GM23248 (cell line): ENCODE results near the gene CCL18. TPM values are rescaled to one million over a fixed set of nuclear protein-coding genes. Genes with fewer than 3 reads are reported as not detected.
"Not testable (repeated sequence)": the region's sequence is repeated elsewhere in the genome, so short reads cannot be mapped to it uniquely, and the experiment has no call there.

ENCODE experiments used
- DNase-seq: peaks from one replicate; pipeline ENCODE4 v3.0.0-alpha.2; 2015
- H2AFZ ChIP-seq: fragments of 200-600 bp; sonication (generic); 2 replicates; pipeline ENCODE4 v1.6.1; 2016; ENCODE audit warnings: antibody characterized with exemption
- H3F3A ChIP-seq: fragments of 200-600 bp; sonication (generic); 2 replicates; pipeline ENCODE4 v1.6.1; 2016; ENCODE audit warnings: mild to moderate bottlenecking, antibody characterized with exemption, mixed run types; ENCODE audit not compliant: insufficient read depth
- H3K27ac ChIP-seq: fragments of 200-600 bp; sonication (generic); 2 replicates; pipeline ENCODE4 v1.5.1; 2016; ENCODE audit warnings: mild to moderate bottlenecking
- H3K27me3 ChIP-seq: fragments of 200-600 bp; sonication (generic); replicated peaks from 2 replicates; pipeline ENCODE4 v1.6.1; 2016; ENCODE audit warnings: mild to moderate bottlenecking; ENCODE audit not compliant: insufficient read depth
- H3K36me3 ChIP-seq: fragments of 200-600 bp; sonication (generic); 2 replicates; pipeline ENCODE4 v1.6.1; 2016; ENCODE audit warnings: low read depth, mild to moderate bottlenecking
- H3K4me1 ChIP-seq: fragments of 200-600 bp; sonication (generic); 2 replicates; pipeline ENCODE4 v1.6.1; 2016; ENCODE audit warnings: mild to moderate bottlenecking; ENCODE audit not compliant: insufficient read depth
- H3K4me2 ChIP-seq: fragments of 200-600 bp; sonication (generic); one replicate; pipeline ENCODE4 v1.6.1; 2016; ENCODE audit warnings: mild to moderate bottlenecking; ENCODE audit not compliant: unreplicated experiment
- H3K4me3 ChIP-seq: fragments of 200-600 bp; sonication (generic); 2 replicates; pipeline ENCODE4 v1.5.1; 2016; ENCODE audit warnings: mild to moderate bottlenecking
- H3K79me2 ChIP-seq: fragments of 200-600 bp; sonication (generic); 2 replicates; pipeline ENCODE4 v1.6.1; 2016; ENCODE audit warnings: mild to moderate bottlenecking; ENCODE audit not compliant: insufficient read depth
- H3K9ac ChIP-seq: fragments of 200-600 bp; sonication (generic); 2 replicates; pipeline ENCODE4 v1.6.1; 2016; ENCODE audit warnings: mild to moderate bottlenecking
- H3K9me2 ChIP-seq: fragments of 200-600 bp; sonication (generic); 2 replicates; pipeline ENCODE4 v1.6.1; 2016; ENCODE audit warnings: mixed run types, mild to moderate bottlenecking, moderate library complexity; ENCODE audit not compliant: insufficient read depth
- H3K9me3 ChIP-seq: fragments of 200-600 bp; sonication (generic); one replicate; pipeline ENCODE4 v1.6.1; 2017; ENCODE audit warnings: low read depth
- H4K20me1 ChIP-seq: fragments of 200-600 bp; sonication (generic); 2 replicates; pipeline ENCODE4 v1.6.0; 2016; ENCODE audit not compliant: insufficient read depth
- EZH2 ChIP-seq: fragments of 200-600 bp; sonication (generic); IDR thresholded peaks from 2 replicates; pipeline ENCODE4 v1.6.1; 2018; ENCODE audit warnings: antibody characterized with exemption, mild to moderate bottlenecking; ENCODE audit not compliant: insufficient read depth, poor library complexity, severe bottlenecking
- EZH2phosphoT487 ChIP-seq: fragments of 200-600 bp; sonication (generic); IDR thresholded peaks from 2 replicates; pipeline ENCODE4 v1.6.1; 2018; ENCODE audit warnings: antibody characterized with exemption, moderate library complexity, mild to moderate bottlenecking, low read depth; ENCODE audit not compliant: insufficient read depth
- WGBS, 2 experiments: methylation state at CpG; one replicate each; pipeline ENCODE4 v1.1.6; 2015 to 2017; ENCODE audit warnings: low lambda C conversion rate in 2 of 2, low coverage in 1 of 2; ENCODE audit errors: missing lambda C conversion rate in 2 of 2; 5-methylcytosine and 5-hydroxymethylcytosine counted together
- in situ Hi-C: fragments of 300-500 bp; cut with MboI; formaldehyde crosslinking; loops from 2 replicates; pipeline ENCODE4 v1.15.0; 2020
- polyA plus RNA-seq: library from polyadenylated mRNA; unstranded; fragments of >200 nt; fragmentation: Nextera tagmentation; extraction: Ambion mirVana; gene quantifications from 2 replicates; pipeline ENCODE4 v1.2.1, GENCODE V29; 2016
- total RNA-seq: library from RNA; depleted of rRNA; stranded (reverse); fragments of >200 nt; shearing (Covaris generic); gene quantifications from 2 replicates; pipeline ENCODE4 v1.2.3, GENCODE V29; 2014; rRNA removed

Gene CCL18
- total RNA-seq (not detected in 2 replicates), polyA plus RNA-seq (not detected in 2 replicates)

- Histone ChIP-seq H3K36me3 (no peaks in the 10 kb centered on the region), H3K27ac (no peak within 1 kb of the TSS), H2AFZ (no peak within 1 kb of the TSS), H3K4me2 (no peak within 1 kb of the TSS), H4K20me1 (no peaks in the 10 kb centered on the region), H3K9me3 (no peaks in the 10 kb centered on the region), H3K4me1 (no peaks in the 10 kb centered on the region), H3K9me2 (no peaks in the 10 kb centered on the region), H3K9ac (no peak within 1 kb of the TSS), H3K4me3 (no peak within 1 kb of the TSS), H3K79me2 (no peaks in the 10 kb centered on the region), H3K27me3 (no peaks in the 10 kb centered on the region; the same call in 1 of the 2 replicates), H3F3A (no peaks in the 10 kb centered on the region)
- in situ Hi-C loops = no loop called here
- DNase-seq = no peak
- TF ChIP-seq EZH2 (no peak), EZH2phosphoT487 (no peak)
- WGBS, 2 experiments = 7 to 13% methylated on average over 5 of the region's 5 CpGs
Measured at GRCh38 chr17:36063786-36064541, at the start of gene CCL18. TSS of gene CCL18 (plus strand) at chr17:36064272. CDS start at chr17:36064343, 71 bp downstream.

GRCh38 chr17:36014946-36015345 is 49.1 kb upstream of the CCL18 start:
- no peak overlapping the region for H3K4me2 ChIP-seq
- H3K79me2 ChIP-seq = no peaks in the 10 kb centered on the region
- H4K20me1 ChIP-seq = no peaks in the 10 kb centered on the region
- no peaks in the 10 kb centered on the region for H3K9me2 ChIP-seq
- H3K27ac ChIP-seq = no peak overlapping the region
- H3K27me3 ChIP-seq = no peaks in the 10 kb centered on the region
- 37 to 44% methylated on average over 5 of the region's 5 CpGs for WGBS, 2 experiments
- H3K4me3 ChIP-seq = no peak overlapping the region
- TF ChIP-seq EZH2phosphoT487 (no peak), EZH2 (no peak)
- DNase-seq = no peak
- H3K4me1 ChIP-seq = no peaks in the 10 kb centered on the region
- no peaks in the 10 kb centered on the region for H3K9me3 ChIP-seq
- in situ Hi-C loops = no loop called here
- H3K36me3 ChIP-seq = no peaks in the 10 kb centered on the region
- H3F3A ChIP-seq = no peaks in the 10 kb centered on the region
- H3K9ac ChIP-seq = no peak overlapping the region
- no peak overlapping the region for H2AFZ ChIP-seq

DNA sequence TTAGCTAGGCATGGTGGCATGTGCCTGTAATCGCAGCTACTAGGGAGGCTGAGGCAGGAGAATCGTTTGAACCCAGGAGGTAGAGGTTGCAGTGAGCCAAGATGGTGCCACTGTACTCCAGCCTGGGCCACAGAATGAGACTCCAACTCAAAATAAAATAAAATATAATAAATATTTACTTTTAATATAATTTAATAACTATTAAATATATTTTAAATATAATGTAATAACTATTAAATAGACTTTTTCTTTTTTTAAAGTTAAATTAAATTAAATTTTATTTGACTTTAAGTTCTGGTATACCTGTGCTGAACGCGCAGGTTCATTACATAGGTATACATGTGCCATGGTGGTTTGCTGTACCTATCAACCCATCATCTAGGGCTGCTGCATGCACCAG is 48.2 kb upstream of the CCL18 start:
- H3K27ac ChIP-seq, H3K36me3 ChIP-seq, H3K27me3 ChIP-seq, H2AFZ ChIP-seq, H3K4me3 ChIP-seq, in situ Hi-C loops, H3K4me1 ChIP-seq, H3K9me2 ChIP-seq, H3K4me2 ChIP-seq, DNase-seq, H3K9me3 ChIP-seq, H3F3A ChIP-seq, H3K79me2 ChIP-seq, H4K20me1 ChIP-seq, H3K9ac ChIP-seq: not testable (repeated sequence)
- WGBS, 2 experiments = 60 to 62% methylated on average over 4 of the region's 4 CpGs

- Histone ChIP-seq H3F3A (no peaks in the 10 kb centered on the region), H3K27me3 (no peaks in the 10 kb centered on the region), H3K9ac (no peak overlapping the region), H3K27ac (no peak overlapping the region), H3K36me3 (no peaks in the 10 kb centered on the region), H3K9me3 (no peaks in the 10 kb centered on the region), H3K9me2 (no peaks in the 10 kb centered on the region), H3K4me3 (no peak overlapping the region), H3K4me2 (no peak overlapping the region), H3K4me1 (no peaks in the 10 kb centered on the region), H2AFZ (no peak overlapping the region), H3K79me2 (no peaks in the 10 kb centered on the region), H4K20me1 (no peaks in the 10 kb centered on the region)
- no peak for DNase-seq
- no peak for TF ChIP-seq EZH2phosphoT487
- TF ChIP-seq EZH2 = no peak
- 31 to 43% methylated on average over 2 of the region's 2 CpGs for WGBS, 2 experiments
- in situ Hi-C loops = no loop called here
Measured at GRCh38 chr17:36016555-36016954, 47.5 kb upstream of the CCL18 start.

- Histone ChIP-seq H3K27me3 (no peaks in the 10 kb centered on the region), H3K36me3 (no peaks in the 10 kb centered on the region), H3K79me2 (no peaks in the 10 kb centered on the region), H2AFZ (no peak within 1 kb of the TSS), H3K4me2 (no peak within 1 kb of the TSS), H3K27ac (no peak within 1 kb of the TSS), H3K9me3 (no peaks in the 10 kb centered on the region), H3K9me2 (no peaks in the 10 kb centered on the region), H3K9ac (no peak within 1 kb of the TSS), H3K4me3 (no peak within 1 kb of the TSS), H3K4me1 (no peaks in the 10 kb centered on the region), H4K20me1 (no peaks in the 10 kb centered on the region), H3F3A (no peaks in the 10 kb centered on the region)
- in situ Hi-C loops = no loop called here
- no peak for DNase-seq
- TF ChIP-seq EZH2phosphoT487 (no peak), EZH2 (no peak)
- 8 to 9% methylated on average over 6 of the region's 6 CpGs for WGBS, 2 experiments
Measured at GRCh38 chr17:36017799-36018198, 46.3 kb upstream of the CCL18 start, which contains the start of gene CCL23. TSS of gene CCL23 (minus strand) at chr17:36017972. CDS start at chr17:36017897, 75 bp downstream.
